Neural cell (in vitro differentiated cells): ENCODE results near the gene VENTX.

Experiments used
- EP300 ChIP-seq: fragments of 450-650 bp; conservative IDR thresholded peaks from 2 replicates; pipeline ENCODE4 v1.6.1; 2014; ENCODE audit warnings: antibody characterized with exemption, mild to moderate bottlenecking, moderate library complexity; ENCODE audit not compliant: poor library complexity, severe bottlenecking
- EZH2 ChIP-seq: fragments of 200-600, 300-800 bp; shearing (Covaris generic), sonication (generic); IDR thresholded peaks from 2 replicates; pipeline ENCODE4 v1.6.1; 2014; ENCODE audit warnings: antibody characterized with exemption, low read length, borderline replicate concordance, mild to moderate bottlenecking; ENCODE audit not compliant: insufficient read depth, poor library complexity, severe bottlenecking
- RAD21 ChIP-seq: fragments of 450-650 bp; conservative IDR thresholded peaks from 2 replicates; pipeline ENCODE4 v1.6.1; 2014; ENCODE audit warnings: antibody characterized with exemption, mild to moderate bottlenecking, moderate library complexity
- SMC3 ChIP-seq: fragments of 450-650 bp; conservative IDR thresholded peaks from 2 replicates; pipeline ENCODE4 v1.6.1; 2014; ENCODE audit warnings: antibody characterized with exemption, mild to moderate bottlenecking, moderate library complexity; ENCODE audit not compliant: poor library complexity
- TF ChIP-seq, protein P1 (sequence below): IDR thresholded peaks from 2 replicates; pipeline ENCODE4 v1.6.1; 2012; ENCODE audit warnings: borderline replicate concordance
- TF ChIP-seq, protein P2 (sequence below): fragments of 450-650 bp; IDR thresholded peaks from 2 replicates; pipeline ENCODE4 v1.5.1; 2014; ENCODE audit warnings: antibody characterized with exemption, mild to moderate bottlenecking, moderate library complexity; ENCODE audit not compliant: poor library complexity, severe bottlenecking

DNA sequence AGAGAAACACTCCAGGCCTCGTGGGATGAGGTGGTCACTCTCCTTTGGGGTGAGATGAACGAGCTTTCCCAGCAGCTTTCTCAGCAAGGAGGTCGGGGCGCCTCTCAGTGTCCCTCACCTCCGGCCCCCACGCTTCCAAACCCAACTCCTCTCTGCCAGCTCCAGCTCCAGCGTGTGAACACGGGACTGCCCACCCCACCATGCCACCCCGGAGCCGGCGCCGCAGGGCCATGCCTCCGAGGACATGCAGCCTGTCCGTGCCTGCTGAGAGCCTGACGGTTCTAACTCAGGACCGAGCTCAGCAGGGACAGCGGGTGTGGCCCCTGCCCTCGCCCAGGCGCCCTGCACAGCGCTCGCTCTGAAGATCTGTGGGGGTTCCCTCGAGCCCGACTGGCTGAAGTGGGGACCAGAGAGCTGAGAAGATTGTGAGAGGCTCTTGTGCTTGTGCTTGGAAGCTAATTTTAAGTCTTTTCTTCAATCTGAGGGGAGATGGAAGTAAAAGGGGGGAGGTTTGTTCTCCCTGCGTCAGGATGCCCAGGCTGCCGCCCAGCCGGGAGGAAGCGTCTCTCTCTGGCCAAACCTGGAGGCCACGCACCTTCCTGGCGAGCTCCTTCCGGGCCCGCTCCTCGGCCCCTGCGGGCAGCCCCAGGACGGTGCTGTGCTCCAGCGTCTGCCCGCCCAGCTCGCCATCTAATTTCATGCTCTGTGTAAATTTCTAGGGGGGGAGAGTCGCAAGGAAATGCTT lies 44.1 kb downstream of the VENTX start:
- TF ChIP-seq, protein P1, sequence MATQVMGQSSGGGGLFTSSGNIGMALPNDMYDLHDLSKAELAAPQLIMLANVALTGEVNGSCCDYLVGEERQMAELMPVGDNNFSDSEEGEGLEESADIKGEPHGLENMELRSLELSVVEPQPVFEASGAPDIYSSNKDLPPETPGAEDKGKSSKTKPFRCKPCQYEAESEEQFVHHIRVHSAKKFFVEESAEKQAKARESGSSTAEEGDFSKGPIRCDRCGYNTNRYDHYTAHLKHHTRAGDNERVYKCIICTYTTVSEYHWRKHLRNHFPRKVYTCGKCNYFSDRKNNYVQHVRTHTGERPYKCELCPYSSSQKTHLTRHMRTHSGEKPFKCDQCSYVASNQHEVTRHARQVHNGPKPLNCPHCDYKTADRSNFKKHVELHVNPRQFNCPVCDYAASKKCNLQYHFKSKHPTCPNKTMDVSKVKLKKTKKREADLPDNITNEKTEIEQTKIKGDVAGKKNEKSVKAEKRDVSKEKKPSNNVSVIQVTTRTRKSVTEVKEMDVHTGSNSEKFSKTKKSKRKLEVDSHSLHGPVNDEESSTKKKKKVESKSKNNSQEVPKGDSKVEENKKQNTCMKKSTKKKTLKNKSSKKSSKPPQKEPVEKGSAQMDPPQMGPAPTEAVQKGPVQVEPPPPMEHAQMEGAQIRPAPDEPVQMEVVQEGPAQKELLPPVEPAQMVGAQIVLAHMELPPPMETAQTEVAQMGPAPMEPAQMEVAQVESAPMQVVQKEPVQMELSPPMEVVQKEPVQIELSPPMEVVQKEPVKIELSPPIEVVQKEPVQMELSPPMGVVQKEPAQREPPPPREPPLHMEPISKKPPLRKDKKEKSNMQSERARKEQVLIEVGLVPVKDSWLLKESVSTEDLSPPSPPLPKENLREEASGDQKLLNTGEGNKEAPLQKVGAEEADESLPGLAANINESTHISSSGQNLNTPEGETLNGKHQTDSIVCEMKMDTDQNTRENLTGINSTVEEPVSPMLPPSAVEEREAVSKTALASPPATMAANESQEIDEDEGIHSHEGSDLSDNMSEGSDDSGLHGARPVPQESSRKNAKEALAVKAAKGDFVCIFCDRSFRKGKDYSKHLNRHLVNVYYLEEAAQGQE, result no peak
- TF ChIP-seq EZH2, result no peak
- TF ChIP-seq, protein P2, sequence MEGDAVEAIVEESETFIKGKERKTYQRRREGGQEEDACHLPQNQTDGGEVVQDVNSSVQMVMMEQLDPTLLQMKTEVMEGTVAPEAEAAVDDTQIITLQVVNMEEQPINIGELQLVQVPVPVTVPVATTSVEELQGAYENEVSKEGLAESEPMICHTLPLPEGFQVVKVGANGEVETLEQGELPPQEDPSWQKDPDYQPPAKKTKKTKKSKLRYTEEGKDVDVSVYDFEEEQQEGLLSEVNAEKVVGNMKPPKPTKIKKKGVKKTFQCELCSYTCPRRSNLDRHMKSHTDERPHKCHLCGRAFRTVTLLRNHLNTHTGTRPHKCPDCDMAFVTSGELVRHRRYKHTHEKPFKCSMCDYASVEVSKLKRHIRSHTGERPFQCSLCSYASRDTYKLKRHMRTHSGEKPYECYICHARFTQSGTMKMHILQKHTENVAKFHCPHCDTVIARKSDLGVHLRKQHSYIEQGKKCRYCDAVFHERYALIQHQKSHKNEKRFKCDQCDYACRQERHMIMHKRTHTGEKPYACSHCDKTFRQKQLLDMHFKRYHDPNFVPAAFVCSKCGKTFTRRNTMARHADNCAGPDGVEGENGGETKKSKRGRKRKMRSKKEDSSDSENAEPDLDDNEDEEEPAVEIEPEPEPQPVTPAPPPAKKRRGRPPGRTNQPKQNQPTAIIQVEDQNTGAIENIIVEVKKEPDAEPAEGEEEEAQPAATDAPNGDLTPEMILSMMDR, result no peak
- TF ChIP-seq EP300, result no peak
- no peak for TF ChIP-seq RAD21
- TF ChIP-seq SMC3, result no peak
